ENCODE results near the gene XIRP2. TPM values are rescaled to one million over a fixed set of nuclear protein-coding genes. Genes with fewer than 3 reads are reported as not detected.

XIRP2 gene
- total RNA-seq, 2 donors from 2014 or later, result 42.8 to 43.7 TPM

GRCh38 chr2:167136879-167137596 lies 248.8 kb downstream of the XIRP2 start:
- H3K27ac ChIP-seq, result no peak overlapping the region
- no peaks in the 10 kb centered on the region for H3K9me3 ChIP-seq
- TF ChIP-seq CTCF (IDR thresholded peaks at IDR 0.05), result no peak
- H3K27me3 ChIP-seq, result no peaks in the 10 kb centered on the region
- H3K4me1 ChIP-seq, result peaks cover 0 to 7% of the 10 kb centered on the region in 2 donors
- no peaks in the 10 kb centered on the region for H3K36me3 ChIP-seq
- no peak for DNase-seq (ENCODE audit: low spot score)
- no peak overlapping the region for H3K4me3 ChIP-seq

- TF ChIP-seq CTCF (IDR thresholded peaks at IDR 0.05), result no peak
- Histone ChIP-seq H3K9me3 (no peaks in the 10 kb centered on the region), H3K4me1 (peaks cover 0 to 7% of the 10 kb centered on the region in 2 donors), H3K27me3 (no peaks in the 10 kb centered on the region), H3K27ac (no peak overlapping the region), H3K4me3 (no peak overlapping the region), H3K36me3 (no peaks in the 10 kb centered on the region)
- no peak for DNase-seq (ENCODE audit: low spot score)
These were observed 252.1 kb downstream of the XIRP2 start for GRCh38 chr2:167140330-167140729.

GRCh38 chr2:167140767-167141166 lies 252.5 kb downstream of the XIRP2 start:
- Histone ChIP-seq H3K4me3 (no peak overlapping the region), H3K27me3 (no peaks in the 10 kb centered on the region), H3K36me3 (no peaks in the 10 kb centered on the region), H3K9me3 (no peaks in the 10 kb centered on the region), H3K4me1 (peaks cover 0 to 7% of the 10 kb centered on the region in 2 donors), H3K27ac (no peak overlapping the region)
- no peak for DNase-seq (ENCODE audit: low spot score)
- TF ChIP-seq CTCF (IDR thresholded peaks at IDR 0.05), result no peak

GRCh38 chr2:167142554-167142953 lies 254.3 kb downstream of the XIRP2 start:
- no peak for TF ChIP-seq CTCF (IDR thresholded peaks at IDR 0.05)
- no peak for DNase-seq (ENCODE audit: low spot score)
- no peaks in the 10 kb centered on the region for H3K9me3 ChIP-seq
- no peaks in the 10 kb centered on the region for H3K36me3 ChIP-seq
- no peak overlapping the region for H3K27ac ChIP-seq
- no peak overlapping the region for H3K4me3 ChIP-seq
- peaks cover 0 to 7% of the 10 kb centered on the region in 2 donors for H3K4me1 ChIP-seq
- no peaks in the 10 kb centered on the region for H3K27me3 ChIP-seq

GRCh38 chr2:167144179-167144898 lies 256.1 kb downstream of the XIRP2 start:
- DNase-seq (ENCODE audit: low spot score), result no peak
- Histone ChIP-seq H3K9me3 (no peaks in the 10 kb centered on the region), H3K27me3 (no peaks in the 10 kb centered on the region), H3K27ac (no peak overlapping the region), H3K4me3 (no peak overlapping the region), H3K36me3 (no peaks in the 10 kb centered on the region), H3K4me1 (peaks cover 0 to 7% of the 10 kb centered on the region in 2 donors)
- TF ChIP-seq CTCF (IDR thresholded peaks at IDR 0.05), result no peak
